ENCODE data around the gene LRP6. TPM values are rescaled to one million over a fixed set of nuclear protein-coding genes. Genes with fewer than 3 reads are reported as not detected.

LRP6 gene
- total and polyA plus RNA-seq, 10 of the 15 experiments (the other 5 are each of a cell fraction or from before 2014, with no cell fraction given), result 1.5 to 14.9 (median 6.1) TPM

DNA sequence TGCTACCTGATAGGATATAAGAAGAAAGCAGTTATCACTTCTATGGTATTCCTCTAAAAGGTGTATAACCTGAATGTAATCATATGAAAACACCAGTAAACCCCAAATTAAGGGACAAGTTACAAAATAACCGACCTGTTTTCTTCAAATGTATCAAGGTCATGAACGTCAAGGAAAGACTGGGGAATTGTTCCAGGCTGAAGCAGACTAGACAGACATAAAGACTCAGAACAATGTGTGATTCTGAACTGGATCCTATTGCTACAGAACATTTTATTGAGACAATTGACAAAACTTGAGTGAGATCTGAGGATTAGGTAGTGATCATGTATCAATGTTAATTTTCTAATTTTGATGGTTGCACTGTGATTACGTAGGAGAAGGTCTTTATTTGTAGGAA is 15.4 kb upstream of the LRP6 start (continued):
- TF ChIP-seq ASH2L (IDR thresholded peaks at IDR 0.05; ENCODE audit: borderline replicate concordance, low read depth) (no peak), CHD4 (IDR thresholded peaks at IDR 0.05) (no peak), POLR2AphosphoS2 (IDR thresholded peaks at IDR 0.05; ENCODE audit: low read depth, low read length) (no peak), KLF5 (IDR thresholded peaks at IDR 0.05; ENCODE audit: partially characterized antibody) (no peak), PML (IDR thresholded peaks at IDR 0.05; ENCODE audit: low read length) (no peak), TCF7 (IDR thresholded peaks at IDR 0.05; ENCODE audit: borderline replicate concordance) (no peak), POLR2A (IDR thresholded peaks at IDR 0.05; ENCODE audit: low read depth, low read length) (no peak)
- TF ChIP-seq, protein P1, sequence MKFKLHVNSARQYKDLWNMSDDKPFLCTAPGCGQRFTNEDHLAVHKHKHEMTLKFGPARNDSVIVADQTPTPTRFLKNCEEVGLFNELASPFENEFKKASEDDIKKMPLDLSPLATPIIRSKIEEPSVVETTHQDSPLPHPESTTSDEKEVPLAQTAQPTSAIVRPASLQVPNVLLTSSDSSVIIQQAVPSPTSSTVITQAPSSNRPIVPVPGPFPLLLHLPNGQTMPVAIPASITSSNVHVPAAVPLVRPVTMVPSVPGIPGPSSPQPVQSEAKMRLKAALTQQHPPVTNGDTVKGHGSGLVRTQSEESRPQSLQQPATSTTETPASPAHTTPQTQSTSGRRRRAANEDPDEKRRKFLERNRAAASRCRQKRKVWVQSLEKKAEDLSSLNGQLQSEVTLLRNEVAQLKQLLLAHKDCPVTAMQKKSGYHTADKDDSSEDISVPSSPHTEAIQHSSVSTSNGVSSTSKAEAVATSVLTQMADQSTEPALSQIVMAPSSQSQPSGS (IDR thresholded peaks at IDR 0.05; ENCODE audit: low read length), result no peak
- TF ChIP-seq, protein P2, sequence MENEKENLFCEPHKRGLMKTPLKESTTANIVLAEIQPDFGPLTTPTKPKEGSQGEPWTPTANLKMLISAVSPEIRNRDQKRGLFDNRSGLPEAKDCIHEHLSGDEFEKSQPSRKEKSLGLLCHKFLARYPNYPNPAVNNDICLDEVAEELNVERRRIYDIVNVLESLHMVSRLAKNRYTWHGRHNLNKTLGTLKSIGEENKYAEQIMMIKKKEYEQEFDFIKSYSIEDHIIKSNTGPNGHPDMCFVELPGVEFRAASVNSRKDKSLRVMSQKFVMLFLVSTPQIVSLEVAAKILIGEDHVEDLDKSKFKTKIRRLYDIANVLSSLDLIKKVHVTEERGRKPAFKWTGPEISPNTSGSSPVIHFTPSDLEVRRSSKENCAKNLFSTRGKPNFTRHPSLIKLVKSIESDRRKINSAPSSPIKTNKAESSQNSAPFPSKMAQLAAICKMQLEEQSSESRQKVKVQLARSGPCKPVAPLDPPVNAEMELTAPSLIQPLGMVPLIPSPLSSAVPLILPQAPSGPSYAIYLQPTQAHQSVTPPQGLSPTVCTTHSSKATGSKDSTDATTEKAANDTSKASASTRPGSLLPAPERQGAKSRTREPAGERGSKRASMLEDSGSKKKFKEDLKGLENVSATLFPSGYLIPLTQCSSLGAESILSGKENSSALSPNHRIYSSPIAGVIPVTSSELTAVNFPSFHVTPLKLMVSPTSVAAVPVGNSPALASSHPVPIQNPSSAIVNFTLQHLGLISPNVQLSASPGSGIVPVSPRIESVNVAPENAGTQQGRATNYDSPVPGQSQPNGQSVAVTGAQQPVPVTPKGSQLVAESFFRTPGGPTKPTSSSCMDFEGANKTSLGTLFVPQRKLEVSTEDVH (IDR thresholded peaks at IDR 0.05; ENCODE audit: low read depth, partially characterized antibody), result no peak

DNA sequence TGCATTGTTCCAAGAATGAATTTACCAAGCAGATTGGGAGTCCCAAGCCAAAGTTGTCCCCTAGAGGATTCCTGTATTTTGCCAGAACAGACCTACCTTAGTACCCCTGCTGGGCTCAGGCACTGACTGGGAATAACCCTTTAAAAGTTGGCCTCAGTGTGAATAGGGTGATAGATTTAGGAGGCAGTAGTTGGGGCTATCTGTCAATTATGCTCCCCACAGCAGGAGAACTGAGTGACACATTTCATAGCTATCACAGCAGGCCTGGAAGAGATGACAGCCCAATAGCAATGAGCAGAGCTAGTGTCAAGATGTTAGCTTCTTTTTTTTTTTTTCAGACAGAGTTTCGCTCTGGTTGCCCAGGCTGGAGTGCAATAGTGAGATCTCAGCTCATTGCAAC is 14.3 kb upstream of the LRP6 start:
- H3K4me3 ChIP-seq, result no peak overlapping the region
- no peaks in the 10 kb centered on the region for H3K4me1 ChIP-seq (ENCODE audit: control insufficient read depth, insufficient read depth, low read length)
- no peak overlapping the region for H2AFZ ChIP-seq (ENCODE audit: control insufficient read depth, low read depth, low read length)
- in situ Hi-C loops (cut with MboI), result no loop called here
- intact Hi-C loops (cut with micrococcal nuclease; ENCODE audit: unreplicated experiment), result no loop called here
- no peaks in the 10 kb centered on the region for H4K20me1 ChIP-seq (ENCODE audit: control insufficient read depth, insufficient read depth)
- RAD21 ChIA-PET (ENCODE audit: unreplicated experiment), result interaction anchor here (0.6 kb wide), 1 partner anchor 1510 kb away, joined by 3 read pairs; no protein-coding TSS in a partner anchor
- H3K9me3 ChIP-seq (replicated peaks; ENCODE audit: control insufficient read depth, insufficient read depth, low read length), result no peaks in the 10 kb centered on the region
- ATAC-seq (no peak), DNase-seq (ENCODE audit: low read depth, low spot score) (no peak), FAIRE-seq (no peak)
- H3K36me3 ChIP-seq (ENCODE audit: control insufficient read depth in 2 of 2, insufficient read depth in 2 of 2, low read length in 1 of 2), result no peaks in the 10 kb centered on the region
- H3K27me3 ChIP-seq (replicated peaks in 1 of 2; ENCODE audit: control insufficient read depth in 2 of 2, insufficient read depth in 2 of 2, low read length in 1 of 2), result peaks cover 0 to 5% of the 10 kb centered on the region in 2 experiments; a peak in 1 of 4 replicates
- no TSS peak for BruUV-seq (replicated peaks)
- CTCF ChIA-PET, result interaction anchor here (0.7 kb wide), 1 partner anchor 1036 kb away, joined by 3 read pairs; no protein-coding TSS in a partner anchor
- H3K4me2 ChIP-seq (ENCODE audit: control insufficient read depth, insufficient read depth), result no peak overlapping the region
- POLR2A ChIA-PET, result no interaction called here
- 0% methylated on average over 1 of the region's 1 CpG for WGBS (ENCODE audit: insufficient coverage, insufficient replicate concordance, low lambda C conversion rate, missing lambda C conversion rate)
- no peak overlapping the region for H3K27ac ChIP-seq (ENCODE audit: control insufficient read depth, insufficient read depth)
- TF ChIP-seq EGR1 (IDR thresholded peaks at IDR 0.05; ENCODE audit: borderline replicate concordance in 1 of 2, low read depth in 2 of 2, low read length in 2 of 2), result no peak
- TF ChIP-seq BHLHE40 (IDR thresholded peaks at IDR 0.05; ENCODE audit: borderline replicate concordance in 1 of 2, low read depth in 2 of 2, low read length in 1 of 2), result no peak
- TF ChIP-seq CEBPB (IDR thresholded peaks at IDR 0.05; ENCODE audit: borderline replicate concordance in 1 of 2, low read depth in 2 of 2, low read length in 2 of 2), result no peak
- TF ChIP-seq, protein P1 (IDR thresholded peaks at IDR 0.05; ENCODE audit: low read length), result no peak
- no peak for TF ChIP-seq BACH1 (IDR thresholded peaks at IDR 0.05; ENCODE audit: borderline replicate concordance)
- TF ChIP-seq POU2F2 (IDR thresholded peaks at IDR 0.05; ENCODE audit: borderline replicate concordance, low read depth, low read length), result no peak
- H3K79me2 ChIP-seq (ENCODE audit: control insufficient read depth, insufficient read depth, low read length), result no peaks in the 10 kb centered on the region
- SMC1A ChIA-PET (ENCODE audit: uncharacterized antibody, unreplicated experiment), result interaction anchor here (1.1 kb wide), 1 partner anchor 145 kb away, joined by 3 read pairs; no protein-coding TSS in a partner anchor
- H3K9ac ChIP-seq (ENCODE audit: control insufficient read depth, insufficient read depth, low read length), result no peak overlapping the region

All from GM12878 (cell line).